Measurements from ENCODE around the gene NBPF8.
A peak's percentile ranks its signal among the peaks of the same experiment; 100 is the strongest.
"Not testable (repeated sequence)": the region's sequence is repeated elsewhere in the genome, so short reads cannot be mapped to it uniquely, and the experiment has no call there.

NBPF8 gene

GRCh38 chr1:120415492-120415961, 692 bp downstream of the NBPF8 start:
- not testable (repeated sequence) for H3K27me3 ChIP-seq (ENCODE audit: insufficient read depth, low read length); H3K9me3 ChIP-seq (ENCODE audit: insufficient read depth, low read depth, low read length); H2AK5ac ChIP-seq (ENCODE audit: low read length); H2BK12ac ChIP-seq (ENCODE audit: low read length); H4K91ac ChIP-seq (ENCODE audit: low read depth, low read length); H4K12ac ChIP-seq (ENCODE audit: low read depth, low read length); H3K14ac ChIP-seq (ENCODE audit: low read length); H3K18ac ChIP-seq (ENCODE audit: low read length); H3K27ac ChIP-seq (ENCODE audit: low read depth, low read length); H4K8ac ChIP-seq (ENCODE audit: low read depth, low read length); H3K36me3 ChIP-seq (ENCODE audit: control insufficient read depth in 1 of 2, insufficient read depth in 2 of 2, low read length in 2 of 2); H2BK5ac ChIP-seq (ENCODE audit: low read depth, low read length, poor library complexity); H3K4me1 ChIP-seq (ENCODE audit: control insufficient read depth in 1 of 2, insufficient read depth in 2 of 2, low read length in 2 of 2); H3K23ac ChIP-seq (ENCODE audit: low read length); H2AFZ ChIP-seq (ENCODE audit: insufficient read depth, low read length, poor library complexity); H3K79me1 ChIP-seq (ENCODE audit: low read length); H3K4ac ChIP-seq (ENCODE audit: low read depth, low read length); H3K79me2 ChIP-seq (ENCODE audit: control insufficient read depth, insufficient read depth, low read length, poor library complexity); H3K9ac ChIP-seq (ENCODE audit: low read length); H2BK120ac ChIP-seq (ENCODE audit: insufficient read depth, low read length, poor library complexity)
- no CpG with 5 or more reads among the region's 23 CpGs for WGBS (ENCODE audit: extremely low coverage, insufficient coverage, insufficient read length)
- Histone ChIP-seq H3K4me3 (ENCODE audit: low read depth, low read length) (peak overlapping the region; percentile 59), H3K4me2 (ENCODE audit: low read length) (peak overlapping the region; percentile 58)
- DNase-seq = peak in 1 of 2 donors; percentile 6

DNA sequence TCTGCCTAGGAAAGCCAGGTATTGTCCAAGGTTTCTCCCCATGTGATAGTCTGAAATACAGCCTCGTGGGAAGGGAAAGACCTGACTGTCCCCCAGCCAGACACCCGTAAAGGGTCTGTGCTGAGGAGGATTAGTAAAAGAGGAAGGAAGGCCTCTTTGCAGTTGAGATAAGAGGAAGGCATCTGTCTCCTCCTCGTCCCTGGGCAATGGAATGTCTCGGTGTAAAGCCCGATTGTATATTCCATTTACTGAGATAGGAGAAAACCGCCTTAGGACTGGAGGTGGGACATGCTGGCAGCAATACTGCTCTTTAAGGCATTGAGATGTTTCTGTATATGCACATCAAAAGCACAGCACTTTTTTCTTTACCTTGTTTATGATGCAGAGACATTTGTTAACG, 10.2 kb downstream of the NBPF8 start:
- not testable (repeated sequence) for H2BK12ac ChIP-seq (ENCODE audit: low read length); H3K4ac ChIP-seq (ENCODE audit: low read depth, low read length); H3K23ac ChIP-seq (ENCODE audit: low read length); H3K4me1 ChIP-seq (ENCODE audit: control insufficient read depth in 1 of 2, insufficient read depth in 2 of 2, low read length in 2 of 2); H3K79me1 ChIP-seq (ENCODE audit: low read length); H3K27ac ChIP-seq (ENCODE audit: low read depth, low read length); H4K8ac ChIP-seq (ENCODE audit: low read depth, low read length); H4K12ac ChIP-seq (ENCODE audit: low read depth, low read length); H2AFZ ChIP-seq (ENCODE audit: insufficient read depth, low read length, poor library complexity); H3K36me3 ChIP-seq (ENCODE audit: control insufficient read depth in 1 of 2, insufficient read depth in 2 of 2, low read length in 2 of 2); H3K79me2 ChIP-seq (ENCODE audit: control insufficient read depth, insufficient read depth, low read length, poor library complexity); H2AK5ac ChIP-seq (ENCODE audit: low read length); H2BK5ac ChIP-seq (ENCODE audit: low read depth, low read length, poor library complexity); H4K91ac ChIP-seq (ENCODE audit: low read depth, low read length); H3K14ac ChIP-seq (ENCODE audit: low read length); H3K18ac ChIP-seq (ENCODE audit: low read length); H2BK120ac ChIP-seq (ENCODE audit: insufficient read depth, low read length, poor library complexity); H3K9me3 ChIP-seq (ENCODE audit: insufficient read depth, low read depth, low read length); H3K27me3 ChIP-seq (ENCODE audit: insufficient read depth, low read length); H3K9ac ChIP-seq (ENCODE audit: low read length); H3K4me3 ChIP-seq (ENCODE audit: low read depth, low read length); H3K4me2 ChIP-seq (ENCODE audit: low read length)
- no CpG with 5 or more reads among the region's 7 CpGs for WGBS (ENCODE audit: extremely low coverage, insufficient coverage, insufficient read length)
- peak in 1 of 2 donors; percentile 11 for DNase-seq

DNA sequence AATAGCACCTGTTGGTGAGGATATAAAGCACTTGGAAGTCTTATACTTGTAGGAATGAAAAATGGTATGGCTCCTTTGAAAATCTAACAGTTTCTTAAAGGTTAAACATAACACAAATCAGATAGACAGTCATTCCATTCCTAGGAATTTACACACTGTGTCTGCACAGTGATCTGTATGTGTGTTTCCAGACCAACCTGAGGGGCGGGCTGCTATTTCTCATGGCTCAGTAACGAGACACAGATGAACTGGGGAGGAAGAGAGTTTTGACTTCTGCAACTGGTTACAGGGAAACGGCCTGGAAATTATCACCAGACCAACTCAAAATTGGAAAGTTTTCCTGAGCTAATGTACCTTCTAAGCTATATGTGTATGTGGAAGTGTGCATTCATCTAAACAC, 16.8 kb downstream of the NBPF8 start:
- H4K91ac ChIP-seq (ENCODE audit: low read depth, low read length); H3K4me3 ChIP-seq (ENCODE audit: low read depth, low read length); H3K9ac ChIP-seq (ENCODE audit: low read length); H3K14ac ChIP-seq (ENCODE audit: low read length); H3K9me3 ChIP-seq (ENCODE audit: insufficient read depth, low read depth, low read length); H2BK120ac ChIP-seq (ENCODE audit: insufficient read depth, low read length, poor library complexity); H4K12ac ChIP-seq (ENCODE audit: low read depth, low read length); H3K27ac ChIP-seq (ENCODE audit: low read depth, low read length); H2BK5ac ChIP-seq (ENCODE audit: low read depth, low read length, poor library complexity); H3K79me2 ChIP-seq (ENCODE audit: control insufficient read depth, insufficient read depth, low read length, poor library complexity); H3K4me1 ChIP-seq (ENCODE audit: control insufficient read depth in 1 of 2, insufficient read depth in 2 of 2, low read length in 2 of 2); H2AK5ac ChIP-seq (ENCODE audit: low read length); H3K18ac ChIP-seq (ENCODE audit: low read length); H3K27me3 ChIP-seq (ENCODE audit: insufficient read depth, low read length); H3K4me2 ChIP-seq (ENCODE audit: low read length); H2AFZ ChIP-seq (ENCODE audit: insufficient read depth, low read length, poor library complexity); H3K4ac ChIP-seq (ENCODE audit: low read depth, low read length); H4K8ac ChIP-seq (ENCODE audit: low read depth, low read length); H3K36me3 ChIP-seq (ENCODE audit: control insufficient read depth in 1 of 2, insufficient read depth in 2 of 2, low read length in 2 of 2); H3K79me1 ChIP-seq (ENCODE audit: low read length); H3K23ac ChIP-seq (ENCODE audit: low read length); H2BK12ac ChIP-seq (ENCODE audit: low read length): not testable (repeated sequence)
- peak; percentile 2 to 34 for DNase-seq
- no CpG with 5 or more reads among the region's 3 CpGs for WGBS (ENCODE audit: extremely low coverage, insufficient coverage, insufficient read length)

- not testable (repeated sequence) for H3K36me3 ChIP-seq (ENCODE audit: control insufficient read depth in 1 of 2, insufficient read depth in 2 of 2, low read length in 2 of 2); H2BK120ac ChIP-seq (ENCODE audit: insufficient read depth, low read length, poor library complexity)
These were observed 19.0 kb downstream of the NBPF8 start for GRCh38 chr1:120433831-120434230.

More at GRCh38 chr1:120433831-120434230, 19.0 kb downstream of the NBPF8 start:
- not testable (repeated sequence) for H3K9ac ChIP-seq (ENCODE audit: low read length); H2BK12ac ChIP-seq (ENCODE audit: low read length); H3K4ac ChIP-seq (ENCODE audit: low read depth, low read length); H3K79me1 ChIP-seq (ENCODE audit: low read length); H3K14ac ChIP-seq (ENCODE audit: low read length); H3K27ac ChIP-seq (ENCODE audit: low read depth, low read length); H2BK5ac ChIP-seq (ENCODE audit: low read depth, low read length, poor library complexity); H2AFZ ChIP-seq (ENCODE audit: insufficient read depth, low read length, poor library complexity); H3K9me3 ChIP-seq (ENCODE audit: insufficient read depth, low read depth, low read length); H3K4me1 ChIP-seq (ENCODE audit: control insufficient read depth in 1 of 2, insufficient read depth in 2 of 2, low read length in 2 of 2); H4K91ac ChIP-seq (ENCODE audit: low read depth, low read length); H4K8ac ChIP-seq (ENCODE audit: low read depth, low read length); H3K18ac ChIP-seq (ENCODE audit: low read length); H4K12ac ChIP-seq (ENCODE audit: low read depth, low read length); H3K79me2 ChIP-seq (ENCODE audit: control insufficient read depth, insufficient read depth, low read length, poor library complexity); H3K27me3 ChIP-seq (ENCODE audit: insufficient read depth, low read length); H3K4me3 ChIP-seq (ENCODE audit: low read depth, low read length); H3K23ac ChIP-seq (ENCODE audit: low read length); DNase-seq; H2AK5ac ChIP-seq (ENCODE audit: low read length); H3K4me2 ChIP-seq (ENCODE audit: low read length)
- no CpG with 5 or more reads among the region's 18 CpGs for WGBS (ENCODE audit: extremely low coverage, insufficient coverage, insufficient read length)

Measured in trophoblast cell (in vitro differentiated cells and primary cell).